OCI-LY7 (cell line): ENCODE results near the gene MED15. TPM values are rescaled to one million over a fixed set of nuclear protein-coding genes. Genes with fewer than 3 reads are reported as not detected.

ENCODE experiments used
- BruUV-seq: library from RNA; stranded (reverse); fragments of 400-500 nt; replicated peaks from 2 replicates; lab custom pipeline; 2021; lab: Mats Ljungman, UMichigan
- CTCF ChIA-PET: fragments of 300-600 bp; sonication (Branson Sonifier 250); formaldehyde crosslinking; loops from one replicate; lab custom pipeline; 2022; ENCODE audit warnings: antibody characterized with exemption; ENCODE audit not compliant: unreplicated experiment; lab: Charles Lee
- POLR2A ChIA-PET: fragments of 300-600 bp; sonication (Branson Sonifier 250); formaldehyde crosslinking; loops from one replicate; lab custom pipeline; 2022; ENCODE audit warnings: antibody characterized with exemption; lab: Charles Lee
- DNase-seq: peaks from one replicate; pipeline ENCODE4 v3.0.0-alpha.2; 2015; ENCODE audit warnings: low spot score
- H2AFZ ChIP-seq: fragments of 200-600 bp; sonication (generic), shearing (Covaris generic); 2 replicates; pipeline ENCODE4 v1.6.1; 2014; ENCODE audit warnings: mild to moderate bottlenecking, antibody characterized with exemption, low read length, moderate library complexity
- H3K27ac ChIP-seq: fragments of 200-600 bp; sonication (generic); 2 replicates; pipeline ENCODE4 v1.5.1; 2014; ENCODE audit warnings: mixed run types, low read depth, mild to moderate bottlenecking, moderate library complexity, low read length, inconsistent platforms; ENCODE audit not compliant: poor library complexity, severe bottlenecking
- H3K36me3 ChIP-seq: fragments of 200-600 bp; sonication (generic); 2 replicates; pipeline ENCODE4 v1.6.1; 2014; ENCODE audit warnings: mild to moderate bottlenecking, antibody characterized with exemption, low read length, moderate library complexity, mixed read lengths; ENCODE audit not compliant: insufficient read depth
- H3K4me1 ChIP-seq: fragments of 200-600 bp; sonication (generic); 2 replicates; pipeline ENCODE4 v1.5.1; 2014; ENCODE audit warnings: mild to moderate bottlenecking, low read length; ENCODE audit not compliant: insufficient read depth, poor library complexity, severe bottlenecking
- H3K4me2 ChIP-seq: fragments of 200-600 bp; sonication (generic); 2 replicates; pipeline ENCODE4 v1.6.1; 2014; ENCODE audit warnings: mild to moderate bottlenecking, low read length
- H3K4me3 ChIP-seq: fragments of 200-600 bp; sonication (generic); 2 replicates; pipeline ENCODE4 v1.5.1; 2014; ENCODE audit warnings: mild to moderate bottlenecking, low read depth, low read length; ENCODE audit not compliant: poor library complexity, severe bottlenecking
- H3K79me2 ChIP-seq: fragments of 200-600 bp; sonication (generic); 2 replicates; pipeline ENCODE4 v1.6.1; 2016; ENCODE audit warnings: low read depth, mild to moderate bottlenecking, low read length, moderate library complexity, mixed read lengths; ENCODE audit not compliant: insufficient read depth
- H3K9me2 ChIP-seq: fragments of 200-600 bp; sonication (generic); 2 replicates; pipeline ENCODE4 v1.6.1; 2016; ENCODE audit warnings: mild to moderate bottlenecking, low read length, mixed read lengths; ENCODE audit not compliant: insufficient read depth
- H3K9me3 ChIP-seq: fragments of 200-600 bp; sonication (generic); 2 replicates; pipeline ENCODE4 v1.6.1; 2014; ENCODE audit warnings: mild to moderate bottlenecking, mixed run types, low read length, mixed read lengths
- H4K20me1 ChIP-seq: fragments of 200-600 bp; sonication (generic); 2 replicates; pipeline ENCODE4 v1.6.1; 2014; ENCODE audit warnings: mild to moderate bottlenecking, antibody characterized with exemption, low read length, moderate library complexity, mixed read lengths; ENCODE audit not compliant: insufficient read depth
- CTCF ChIP-seq: fragments of 200-600 bp; sonication (generic); conservative IDR thresholded peaks from 2 replicates; pipeline ENCODE4 v1.5.1; 2014; ENCODE audit warnings: mild to moderate bottlenecking, antibody characterized with exemption, low read length, moderate library complexity, mixed read lengths
- EZH2phosphoT487 ChIP-seq: fragments of 200-600 bp; sonication (generic); IDR thresholded peaks from 2 replicates; pipeline ENCODE4 v1.6.1; 2018; ENCODE audit warnings: low read depth, borderline replicate concordance, mild to moderate bottlenecking, mixed run types, antibody characterized with exemption, low read length, moderate library complexity, mixed read lengths
- intact Hi-C: fragments of 100-400 bp; cut with micrococcal nuclease; formaldehyde crosslinking; loops from one replicate; pipeline ENCODE4 v1.10.0; 2022; ENCODE audit not compliant: unreplicated experiment
- total RNA-seq, 2 experiments: library from RNA; depleted of rRNA in 1 of 2; stranded (reverse); fragments of >200 nt in 1 of 2; shearing (Covaris generic) in 1 of 2; gene quantifications; 2 replicates each; pipeline ENCODE4 v1.2.3, GENCODE V29; 2014 to 2022

The MED15 gene
- total RNA-seq, 2 experiments from 2014 or later: 28.7 to 79.2 TPM

GRCh38 chr22:20516399-20516798 is 9.0 kb downstream of the MED15 start:
- no peak overlapping the region for H2AFZ ChIP-seq
- peaks cover 6% of the 10 kb centered on the region; the same call in 1 of the 2 replicates for H4K20me1 ChIP-seq
- no peak overlapping the region for H3K27ac ChIP-seq
- no peaks in the 10 kb centered on the region for H3K9me2 ChIP-seq
- POLR2A ChIA-PET: interaction anchor here (0.6 to 0.7 kb wide), 2 partner anchors 16 to 338 kb away, joined by 3 to 6 read pairs; no protein-coding TSS in a partner anchor
- intact Hi-C loops: loop anchor here (5.0 kb wide), 1 partner anchor 36 kb away; no protein-coding TSS in a partner anchor
- H3K4me1 ChIP-seq: peaks cover 2% of the 10 kb centered on the region
- no peak overlapping the region for H3K4me3 ChIP-seq
- H3K9me3 ChIP-seq: no peaks in the 10 kb centered on the region
- peaks cover 57% of the 10 kb centered on the region for H3K36me3 ChIP-seq
- BruUV-seq: no TSS peak
- no peak overlapping the region for H3K4me2 ChIP-seq
- no peak for DNase-seq
- CTCF ChIA-PET: no interaction called here
- peaks cover 53% of the 10 kb centered on the region for H3K79me2 ChIP-seq
- TF ChIP-seq CTCF: no peak
- TF ChIP-seq EZH2phosphoT487: no peak

- H3K79me2 ChIP-seq: peaks cover 52% of the 10 kb centered on the region
- DNase-seq: no peak
- H3K36me3 ChIP-seq: peaks cover 63% of the 10 kb centered on the region
- H3K9me3 ChIP-seq: no peaks in the 10 kb centered on the region
- ChIA-PET POLR2A (no interaction called here), CTCF (no interaction called here)
- peaks cover 6% of the 10 kb centered on the region; the same call in 1 of the 2 replicates for H4K20me1 ChIP-seq
- no peak overlapping the region for H3K27ac ChIP-seq
- H3K9me2 ChIP-seq: no peaks in the 10 kb centered on the region
- TF ChIP-seq CTCF: no peak
- no peak for TF ChIP-seq EZH2phosphoT487
- no peak overlapping the region for H3K4me2 ChIP-seq
- no peak overlapping the region for H3K4me3 ChIP-seq
- BruUV-seq: no TSS peak
- no peak overlapping the region for H2AFZ ChIP-seq
- H3K4me1 ChIP-seq: no peaks in the 10 kb centered on the region
- intact Hi-C loops: loop anchor here (5.0 kb wide), 1 partner anchor 35 kb away; no protein-coding TSS in a partner anchor
These were observed 10.0 kb downstream of the MED15 start for GRCh38 chr22:20517422-20517821.

GRCh38 chr22:20517841-20518592 is 10.6 kb downstream of the MED15 start:
- no peak overlapping the region for H3K4me2 ChIP-seq
- CTCF ChIA-PET: no interaction called here
- intact Hi-C loops: loop anchor here (5.0 kb wide), 1 partner anchor 34 kb away; no protein-coding TSS in a partner anchor
- TF ChIP-seq EZH2phosphoT487 (no peak), CTCF (no peak)
- no peak for DNase-seq
- no peaks in the 10 kb centered on the region for H3K9me3 ChIP-seq
- no peak overlapping the region for H2AFZ ChIP-seq
- POLR2A ChIA-PET: no interaction called here
- H3K27ac ChIP-seq: no peak overlapping the region
- no TSS peak for BruUV-seq
- peaks cover 4% of the 10 kb centered on the region for H3K4me1 ChIP-seq
- peaks cover 6% of the 10 kb centered on the region; the same call in 1 of the 2 replicates for H4K20me1 ChIP-seq
- no peak overlapping the region for H3K4me3 ChIP-seq
- H3K79me2 ChIP-seq: peaks cover 50% of the 10 kb centered on the region
- H3K9me2 ChIP-seq: no peaks in the 10 kb centered on the region
- peaks cover 67% of the 10 kb centered on the region for H3K36me3 ChIP-seq
